ENCODE results near the gene ARHGEF1. TPM values are rescaled to one million over a fixed set of nuclear protein-coding genes. Genes with fewer than 3 reads are reported as not detected.

Gene ARHGEF1
- total RNA-seq, 1 donor from 2014 or later: 392 TPM

- Mint-ChIP-seq H3K27ac (no peak overlapping the region), H3K9me3 (no peaks in the 10 kb centered on the region), H3K4me3 (no peak overlapping the region), H3K4me1 (ENCODE audit: low read depth) (no peaks in the 10 kb centered on the region), H3K36me3 (ENCODE audit: low read depth) (no peaks in the 10 kb centered on the region), H3K27me3 (ENCODE audit: insufficient read depth) (peaks cover 41% of the 10 kb centered on the region)
- no peak for DNase-seq (ENCODE audit: low spot score)
- intact Hi-C loops (cut with micrococcal nuclease): no loop called here
Measured at GRCh38 chr19:41851456-41851855, 31.5 kb upstream of the ARHGEF1 start.

- Mint-ChIP-seq H3K36me3 (ENCODE audit: low read depth) (no peaks in the 10 kb centered on the region), H3K27me3 (ENCODE audit: insufficient read depth) (peaks cover 45% of the 10 kb centered on the region), H3K27ac (no peak overlapping the region), H3K4me3 (no peak overlapping the region), H3K4me1 (ENCODE audit: low read depth) (no peaks in the 10 kb centered on the region), H3K9me3 (no peaks in the 10 kb centered on the region)
- DNase-seq (ENCODE audit: low spot score): no peak
- intact Hi-C loops (cut with micrococcal nuclease): no loop called here
Measured at GRCh38 chr19:41853344-41853743, 29.6 kb upstream of the ARHGEF1 start.

- no peak for DNase-seq (ENCODE audit: low spot score)
- intact Hi-C loops (cut with micrococcal nuclease): no loop called here
- Mint-ChIP-seq H3K27ac (no peak overlapping the region), H3K27me3 (ENCODE audit: insufficient read depth) (peaks cover 45% of the 10 kb centered on the region), H3K4me3 (no peak overlapping the region), H3K4me1 (ENCODE audit: low read depth) (no peaks in the 10 kb centered on the region), H3K9me3 (no peaks in the 10 kb centered on the region), H3K36me3 (ENCODE audit: low read depth) (no peaks in the 10 kb centered on the region)
Measured at GRCh38 chr19:41853768-41854167, 29.2 kb upstream of the ARHGEF1 start.

GRCh38 chr19:41859213-41859617 is 23.8 kb upstream of the ARHGEF1 start:
- Mint-ChIP-seq H3K9me3 (no peaks in the 10 kb centered on the region), H3K27me3 (ENCODE audit: insufficient read depth) (peaks cover 13% of the 10 kb centered on the region), H3K4me3 (peak overlapping the region; percentile 88), H3K27ac (peak overlapping the region; percentile 97), H3K4me1 (ENCODE audit: low read depth) (peaks cover 34% of the 10 kb centered on the region), H3K36me3 (ENCODE audit: low read depth) (peaks cover 36% of the 10 kb centered on the region)
- intact Hi-C loops (cut with micrococcal nuclease): loop anchor here (1.0 kb wide), 5 partner anchors 25 to 383 kb away; partner anchors contain the start of genes GSK3A, RABAC1 and ZNF574
- no peak for DNase-seq (ENCODE audit: low spot score)

GRCh38 chr19:41859618-41860418 is 23.2 kb upstream of the ARHGEF1 start, which contains the start of gene RPS19:
Gene RPS19, plus strand, starts transcription at chr19:41860255. Its CDS starts 520 bp downstream, at chr19:41860775.
- Mint-ChIP-seq H3K36me3 (ENCODE audit: low read depth) (peaks cover 42% of the 10 kb centered on the region), H3K27ac (peak within 1 kb of the TSS; percentile 97), H3K27me3 (ENCODE audit: insufficient read depth) (peaks cover 9% of the 10 kb centered on the region), H3K9me3 (no peaks in the 10 kb centered on the region), H3K4me1 (ENCODE audit: low read depth) (peaks cover 39% of the 10 kb centered on the region), H3K4me3 (peak within 1 kb of the TSS; percentile 95)
- intact Hi-C loops (cut with micrococcal nuclease): loop anchor here (1.0 to 2.0 kb wide), 10 partner anchors 11 to 1889 kb away; partner anchors contain the start of genes BCKDHA, EXOSC5, GSK3A and PSMC4
- DNase-seq (ENCODE audit: low spot score): peak; percentile 97

- intact Hi-C loops (cut with micrococcal nuclease): loop anchor here (1.0 to 2.0 kb wide), 5 partner anchors 11 to 1890 kb away; partner anchors contain the start of genes BCKDHA, EXOSC5 and PSMC4
- H3K36me3 Mint-ChIP-seq (ENCODE audit: low read depth): peaks cover 46% of the 10 kb centered on the region
- H3K4me1 Mint-ChIP-seq (ENCODE audit: low read depth): peaks cover 39% of the 10 kb centered on the region
- H3K9me3 Mint-ChIP-seq: no peaks in the 10 kb centered on the region
- H3K4me3 Mint-ChIP-seq: peak overlapping the region; percentile 95
- no peak for DNase-seq (ENCODE audit: low spot score)
- H3K27me3 Mint-ChIP-seq (ENCODE audit: insufficient read depth): peaks cover 4% of the 10 kb centered on the region
- H3K27ac Mint-ChIP-seq: peak overlapping the region; percentile 84
Measured at GRCh38 chr19:41860419-41861115, 22.4 kb upstream of the ARHGEF1 start.

GRCh38 chr19:41861116-41861768 is 21.7 kb upstream of the ARHGEF1 start:
- H3K4me3 Mint-ChIP-seq: peak overlapping the region; percentile 95
- DNase-seq (ENCODE audit: low spot score): no peak
- peaks cover 42% of the 10 kb centered on the region for H3K4me1 Mint-ChIP-seq (ENCODE audit: low read depth)
- intact Hi-C loops (cut with micrococcal nuclease): loop anchor here (2.0 kb wide), 2 partner anchors 464 to 1890 kb away; partner anchors contain the start of genes BCKDHA, EXOSC5 and PSMC4
- peaks cover 4% of the 10 kb centered on the region for H3K27me3 Mint-ChIP-seq (ENCODE audit: insufficient read depth)
- H3K36me3 Mint-ChIP-seq (ENCODE audit: low read depth): peaks cover 50% of the 10 kb centered on the region
- H3K27ac Mint-ChIP-seq: peak overlapping the region; percentile 84
- H3K9me3 Mint-ChIP-seq: no peaks in the 10 kb centered on the region

GRCh38 chr19:41861846-41862245 is 21.1 kb upstream of the ARHGEF1 start:
- intact Hi-C loops (cut with micrococcal nuclease): loop anchor here (2.0 kb wide), 2 partner anchors 465 to 1891 kb away; partner anchors contain the start of genes BCKDHA, EXOSC5 and PSMC4
- peaks cover 44% of the 10 kb centered on the region for H3K4me1 Mint-ChIP-seq (ENCODE audit: low read depth)
- H3K27me3 Mint-ChIP-seq (ENCODE audit: insufficient read depth): peaks cover 4% of the 10 kb centered on the region
- H3K9me3 Mint-ChIP-seq: no peaks in the 10 kb centered on the region
- H3K27ac Mint-ChIP-seq: peak overlapping the region; percentile 84
- H3K4me3 Mint-ChIP-seq: peak overlapping the region; percentile 95
- peaks cover 54% of the 10 kb centered on the region for H3K36me3 Mint-ChIP-seq (ENCODE audit: low read depth)
- no peak for DNase-seq (ENCODE audit: low spot score)

GRCh38 chr19:41862445-41862986 is 20.5 kb upstream of the ARHGEF1 start:
- Mint-ChIP-seq H3K27ac (peak overlapping the region; percentile 74), H3K27me3 (ENCODE audit: insufficient read depth) (no peaks in the 10 kb centered on the region), H3K4me1 (ENCODE audit: low read depth) (peaks cover 48% of the 10 kb centered on the region), H3K9me3 (no peaks in the 10 kb centered on the region), H3K36me3 (ENCODE audit: low read depth) (peaks cover 54% of the 10 kb centered on the region), H3K4me3 (peak overlapping the region; percentile 95)
- DNase-seq (ENCODE audit: low spot score): no peak
- intact Hi-C loops (cut with micrococcal nuclease): no loop called here

GRCh38 chr19:41863209-41863931 is 19.6 kb upstream of the ARHGEF1 start:
- Mint-ChIP-seq H3K4me3 (peak overlapping the region; percentile 95), H3K9me3 (no peaks in the 10 kb centered on the region), H3K36me3 (ENCODE audit: low read depth) (peaks cover 61% of the 10 kb centered on the region), H3K27ac (peak overlapping the region; percentile 81), H3K4me1 (ENCODE audit: low read depth) (peaks cover 57% of the 10 kb centered on the region), H3K27me3 (ENCODE audit: insufficient read depth) (no peaks in the 10 kb centered on the region)
- DNase-seq (ENCODE audit: low spot score): no peak
- intact Hi-C loops (cut with micrococcal nuclease): no loop called here

GRCh38 chr19:41864374-41864773 is 18.6 kb upstream of the ARHGEF1 start:
- Mint-ChIP-seq H3K4me3 (peak overlapping the region; percentile 67), H3K36me3 (ENCODE audit: low read depth) (peaks cover 67% of the 10 kb centered on the region), H3K9me3 (no peaks in the 10 kb centered on the region), H3K27me3 (ENCODE audit: insufficient read depth) (no peaks in the 10 kb centered on the region), H3K4me1 (ENCODE audit: low read depth) (peaks cover 65% of the 10 kb centered on the region), H3K27ac (peak overlapping the region; percentile 74)
- intact Hi-C loops (cut with micrococcal nuclease): no loop called here
- DNase-seq (ENCODE audit: low spot score): no peak

- Mint-ChIP-seq H3K36me3 (ENCODE audit: low read depth) (peaks cover 71% of the 10 kb centered on the region), H3K27me3 (ENCODE audit: insufficient read depth) (no peaks in the 10 kb centered on the region), H3K4me1 (ENCODE audit: low read depth) (peaks cover 77% of the 10 kb centered on the region), H3K27ac (peak overlapping the region; percentile 75), H3K9me3 (no peaks in the 10 kb centered on the region), H3K4me3 (no peak overlapping the region)
- DNase-seq (ENCODE audit: low spot score): no peak
- intact Hi-C loops (cut with micrococcal nuclease): no loop called here
Measured at GRCh38 chr19:41866284-41866683, 16.7 kb upstream of the ARHGEF1 start.

Data from activated T-helper 1 cell treated with anti-CD3 and anti-CD28 coated beads, Interleukin-12 subunit alpha, Interleukin-12 subunit beta, Interleukin-2, Interleukin-4 antibody, amounts not matched to agents 30 ng/mL and 10 ng/mL and 1 ng/mL, durations not matched to agents 14 hours and 24 hours and 36 hours (primary cell).